ENCODE results near the gene PTH.

The PTH gene

GRCh38 chr11:13448876-13449275 is 46.9 kb downstream of the PTH start:
- DNase-seq = no peak

GRCh38 chr11:13446444-13446843 is 49.4 kb downstream of the PTH start:
- no peak for DNase-seq

DNA sequence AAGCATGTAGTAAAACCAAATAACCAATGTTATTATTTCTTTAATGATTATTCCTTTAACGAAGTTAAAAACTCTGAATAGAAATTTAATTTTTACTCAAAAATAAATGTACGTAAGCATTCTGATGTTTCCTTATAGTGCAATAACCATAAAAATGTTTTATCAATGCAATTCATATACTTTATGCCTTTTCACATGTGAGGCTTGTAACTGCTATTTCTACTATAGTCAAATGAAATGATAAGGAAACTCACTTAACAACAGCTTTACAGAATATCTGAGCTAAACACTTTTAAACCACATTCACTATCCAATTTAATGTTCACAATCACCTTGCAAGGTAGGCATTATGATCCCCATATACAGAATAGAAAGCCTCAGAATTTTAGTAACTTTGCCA is 50.2 kb downstream of the PTH start:
- DNase-seq = no peak

Data from central memory CD4-positive, alpha-beta T cell (primary cell).